Measurements from ENCODE around the gene CELF1. TPM values are rescaled to one million over a fixed set of nuclear protein-coding genes. Genes with fewer than 3 reads are reported as not detected.

CELF1 gene
- total and polyA plus RNA-seq, 2 of the 4 experiments (the other 2 are of a cell fraction), result 63.3 to 135 TPM

- H3K79me1 ChIP-seq (ENCODE audit: low read depth in 1 of 2, low read length in 2 of 2), result peaks cover 28 to 50% of the 10 kb centered on the region in 2 experiments
- peak within 1 kb of the TSS; percentile 70; the same call in 1 of the 2 replicates for H2BK120ac ChIP-seq (ENCODE audit: low read depth, low read length)
- peak within 1 kb of the TSS; percentile 94 for H4K5ac ChIP-seq (ENCODE audit: low read depth, low read length)
- peak; percentile 99 for ATAC-seq (ENCODE audit: low read depth)
- H3K4me1 ChIP-seq (ENCODE audit: control insufficient read depth, insufficient read depth, low read length), result peaks cover 4% of the 10 kb centered on the region
- H3K18ac ChIP-seq (ENCODE audit: low read depth, low read length), result peak within 1 kb of the TSS; percentile 67
- H3K4me2 ChIP-seq (ENCODE audit: low read depth, low read length), result peak within 1 kb of the TSS; percentile 90
- peak; percentile 61 for DNase-seq
- peak within 1 kb of the TSS; percentile 97 to 100 for H4K8ac ChIP-seq (ENCODE audit: low read depth in 2 of 2, low read length in 2 of 2)
- dilution Hi-C loops (cut with HindIII; ENCODE audit: low sequenced_read_pairs, unreplicated experiment) (no loop called here), in situ Hi-C loops (cut with MboI; ENCODE audit: low sequenced_read_pairs) (no loop called here), intact Hi-C loops (cut with micrococcal nuclease) (no loop called here)
- H2AFZ ChIP-seq (replicated peaks; ENCODE audit: low read length, poor library complexity), result peak within 1 kb of the TSS; percentile 99
- WGBS, 2 experiments (ENCODE audit: extremely low coverage in 2 of 2, insufficient read length in 1 of 2), result 0% methylated on average over 56 of the region's 86 CpGs; no CpG with 5 or more reads in 1 of the 2 experiments
- no peaks in the 10 kb centered on the region for H4K20me1 ChIP-seq (ENCODE audit: insufficient read depth, low read length)
- H3K4me3 ChIP-seq (ENCODE audit: insufficient read depth, low read depth, low read length), result peak within 1 kb of the TSS; percentile 95
- peak within 1 kb of the TSS; percentile 75 for H4K91ac ChIP-seq (ENCODE audit: insufficient read depth, low read depth, low read length)
- H3K27me3 ChIP-seq (ENCODE audit: control insufficient read depth, insufficient read depth, low read length), result no peaks in the 10 kb centered on the region
- TF ChIP-seq ELK1 (IDR thresholded peaks at IDR 0.05; ENCODE audit: borderline replicate concordance, low read depth, low read length) (no peak), BHLHE40 (IDR thresholded peaks at IDR 0.05; ENCODE audit: low read depth, low read length) (peak; percentile 32; the same call in 1 of the 2 replicates), CEBPB (IDR thresholded peaks at IDR 0.05; ENCODE audit: low read depth, low read length) (no peak), POLR2A (IDR thresholded peaks at IDR 0.05; ENCODE audit: low read depth, low read length) (peak; percentile 87), MAZ (IDR thresholded peaks at IDR 0.05; ENCODE audit: borderline replicate concordance, low read depth, low read length) (peak; percentile 74; the same call in 1 of the 2 replicates), FOS (IDR thresholded peaks at IDR 0.05; ENCODE audit: low read depth, low read length) (no peak), RFX5 (IDR thresholded peaks at IDR 0.05; ENCODE audit: low read depth, low read length) (no peak), SMC3 (IDR thresholded peaks at IDR 0.05; ENCODE audit: low read depth, low read length) (no peak), CHD1 (IDR thresholded peaks at IDR 0.05; ENCODE audit: low read depth, low read length) (no peak), MXI1 (IDR thresholded peaks at IDR 0.05; ENCODE audit: borderline replicate concordance, low read depth, low read length) (peak; percentile 61; the same call in 1 of the 2 replicates)
- H3K9me3 ChIP-seq (ENCODE audit: control insufficient read depth, insufficient read depth, low read length), result no peaks in the 10 kb centered on the region
- peak within 1 kb of the TSS; percentile 90 for H3K4ac ChIP-seq (ENCODE audit: low read depth, low read length)
- H2BK5ac ChIP-seq (ENCODE audit: low read depth, low read length, poor library complexity, severe bottlenecking), result peak within 1 kb of the TSS; percentile 85
- no TSS peak for BruUV-seq (replicated peaks)
- H3K36me3 ChIP-seq (ENCODE audit: control insufficient read depth, insufficient read depth, low read length), result peaks cover 10% of the 10 kb centered on the region
- peak within 1 kb of the TSS; percentile 94 for H3K14ac ChIP-seq (replicated peaks; ENCODE audit: low read depth, low read length)
- H3K56ac ChIP-seq (ENCODE audit: extremely low read depth, insufficient read depth, low read length), result peak within 1 kb of the TSS; percentile 71
- H3K9ac ChIP-seq (ENCODE audit: low read depth, low read length), result peak within 1 kb of the TSS; percentile 96
- H2AK5ac ChIP-seq (ENCODE audit: low read depth, low read length), result peak within 1 kb of the TSS; percentile 93
- no peak within 1 kb of the TSS for H2BK20ac ChIP-seq (ENCODE audit: low read depth, low read length)
- CTCF ChIA-PET, result interaction anchor here (1.5 kb wide), 1 partner anchor 12 kb away, joined by 4 read pairs; no protein-coding TSS in a partner anchor
- POLR2A ChIA-PET (ENCODE audit: unreplicated experiment), result interaction anchor here (0.6 to 1.1 kb wide), 2 partner anchors 13 to 37 kb away, joined by 3 read pairs; no protein-coding TSS in a partner anchor
- H2BK15ac ChIP-seq (ENCODE audit: low read depth, low read length), result peak within 1 kb of the TSS; percentile 57; the same call in 1 of the 3 replicates
- H2AK9ac ChIP-seq (replicated peaks; ENCODE audit: low read depth, low read length, poor library complexity), result peak within 1 kb of the TSS; percentile 99
- peak within 1 kb of the TSS; percentile 95 for H3K23ac ChIP-seq (ENCODE audit: low read depth, low read length)
- H3K9me1 ChIP-seq (ENCODE audit: insufficient read depth, low read length), result peaks cover 3% of the 10 kb centered on the region; the same call in 1 of the 2 replicates
- peak within 1 kb of the TSS; percentile 88 for H3K27ac ChIP-seq (ENCODE audit: insufficient read depth, low read length)
Measured at GRCh38 chr11:47565340-47566148, 12.6 kb upstream of the CELF1 start, which contains the start of gene PTPMT1. Gene PTPMT1 (plus strand): TSS chr11:47565599. CDS start chr11:47565623, 24 bp downstream.

Data from IMR-90 (cell line).